Cardiac septum (tissue), 1 donor: Measurements from ENCODE around the gene AZU1. TPM values are rescaled to one million over a fixed set of nuclear protein-coding genes. Genes with fewer than 3 reads are reported as not detected.

ENCODE experiments used
- microRNA-seq: library from miRNA; unstranded; fragments of <30 nt; microRNA quantifications from one replicate; pipeline ENCODE4 v1.2.0, GENCODE V29; 2020
- total RNA-seq: library from RNA; stranded (reverse); fragmentation: NEBNext Ultra II Directional; extraction: Animal tissue kit (Norgen Biotek cat#: 25700); gene quantifications from one replicate; pipeline ENCODE4 v1.2.1, GENCODE V29; 2021
- donor health status: DM: no; HTN: no; CAD: no.

The AZU1 gene
- total RNA-seq, 1 donor from 2014 or later = 1.1 TPM

Small RNA genes lying within 50 kb of the gene (microRNA-seq; reads per million reads assigned to microRNA genes)
- gene MIR3187 (1.3 reads per million), gene MIR4745 (not detected)

Other genes starting within 250 kb of the AZU1 start
- gene HCN2, start 238.0 kb upstream of the AZU1 start, total RNA-seq = 12.0 TPM
- gene POLRMT, start 194.3 kb upstream of the AZU1 start, total RNA-seq = 37.3 TPM
- not detected for gene FGF22, start 188.0 kb upstream of the AZU1 start, total RNA-seq
- gene RNF126, start 164.6 kb upstream of the AZU1 start, total RNA-seq = 31.4 TPM
- 136 TPM for gene FSTL3, start 151.4 kb upstream of the AZU1 start, total RNA-seq
- not detected for gene PRSS57, start 132.4 kb upstream of the AZU1 start, total RNA-seq
- 18.9 TPM for gene PALM, start 118.9 kb upstream of the AZU1 start, total RNA-seq
- gene MISP, start 76.7 kb upstream of the AZU1 start, total RNA-seq = not detected
- 76.9 TPM for gene PTBP1, start 30.4 kb upstream of the AZU1 start, total RNA-seq
- gene PLPPR3, start 5.9 kb upstream of the AZU1 start, total RNA-seq = not detected
- gene PRTN3, start 13.2 kb downstream of the AZU1 start, total RNA-seq = 0.62 TPM
- 0.54 TPM for gene ELANE, start 24.5 kb downstream of the AZU1 start, total RNA-seq
- gene CFD, start 31.8 kb downstream of the AZU1 start, total RNA-seq = 31.0 TPM
- gene MED16, start 65.3 kb downstream of the AZU1 start, total RNA-seq = 27.0 TPM
- not detected for gene RNU6-9, start 65.6 kb downstream of the AZU1 start, total RNA-seq
- 24.5 TPM for gene R3HDM4, start 85.4 kb downstream of the AZU1 start, total RNA-seq
- not detected for gene KISS1R, start 89.5 kb downstream of the AZU1 start, total RNA-seq
- 7.8 TPM for gene ARID3A, start 98.2 kb downstream of the AZU1 start, total RNA-seq
- 17.6 TPM for gene WDR18, start 156.5 kb downstream of the AZU1 start, total RNA-seq
- not detected for gene GRIN3B, start 172.6 kb downstream of the AZU1 start, total RNA-seq
- gene TMEM259, start 193.3 kb downstream of the AZU1 start, total RNA-seq = 125 TPM
- not detected for gene RNU6-2, start 193.7 kb downstream of the AZU1 start, total RNA-seq
- 44.8 TPM for gene CNN2, start 198.8 kb downstream of the AZU1 start, total RNA-seq
- 10.5 TPM for gene ABCA7, start 212.3 kb downstream of the AZU1 start, total RNA-seq
- gene ARHGAP45, start 239.3 kb downstream of the AZU1 start, total RNA-seq = 3.7 TPM